K562 (cell line): ENCODE results near the gene BANK1. TPM values are rescaled to one million over a fixed set of nuclear protein-coding genes. Genes with fewer than 3 reads are reported as not detected.

ENCODE experiments used
- ATAC-seq: fragments of 200-7000 bp; cut with Tn5 transposase; 3 replicates; pipeline ENCODE4 v1.9.1; 2020; ENCODE audit warnings: moderate library complexity
- BruUV-seq: library from RNA; stranded (reverse); fragments of 400-500 nt; replicated peaks from 2 replicates; lab custom pipeline; 2021; lab: Mats Ljungman, UMichigan
- CTCF ChIA-PET: fragments of 300-600 bp; formaldehyde crosslinking; extraction: SDS; loops from one replicate; lab custom pipeline; 2021; ENCODE audit warnings: low intra/inter-chr PET ratio; lab: Yijun Ruan, JAX
- POLR2A ChIA-PET: fragments of 300-600, 350-650 bp; sonication (Branson Sonifier 250); formaldehyde crosslinking; extraction: SDS; loops from one replicate; lab custom pipeline; 2021; ENCODE audit warnings: antibody characterized with exemption, inconsistent platforms; lab: Yijun Ruan, JAX
- DNase-seq, 4 experiments: peaks; one replicate each; pipeline versions ENCODE4 v3.0.0 to v3.0.0-alpha.2; 2011 to 2018; ENCODE audit warnings: low spot score in 3 of 4, mixed read lengths in 3 of 4; ENCODE audit errors: extremely low read depth in 1 of 4
- FAIRE-seq: peaks from 2 replicates; lab custom pipeline; 2011; peaks lifted over from hg19 to GRCh38; lab: Jason Lieb, UNC
- H2AFZ ChIP-seq: 2 replicates; pipeline ENCODE4 v1.6.0; 2011; ENCODE audit warnings: low read depth, low read length, control low read depth, inconsistent platforms
- H3K27ac ChIP-seq: fragments of 200-600 bp; 3 replicates; pipeline ENCODE4 v1.8.0; 2011; ENCODE audit warnings: low read depth, mild to moderate bottlenecking, control low read depth, inconsistent platforms, low read length, moderate library complexity, mixed read lengths; ENCODE audit errors: extremely low read depth
- H3K27me3 ChIP-seq, 2 experiments: fragments of 300-600 bp in 1 of 2; 2 replicates in 1 of 2; 3 replicates in 1 of 2; pipeline versions ENCODE4 v1.6.0 to v1.8.0; 2011; ENCODE audit warnings: inconsistent platforms in 2 of 2, low read length in 2 of 2, mild to moderate bottlenecking in 1 of 2, mixed read lengths in 1 of 2, moderate library complexity in 1 of 2; ENCODE audit not compliant: control insufficient read depth in 2 of 2, insufficient read depth in 2 of 2
- H3K36me3 ChIP-seq: fragments of 300-600 bp; 3 replicates; pipeline ENCODE4 v1.8.0; 2011; ENCODE audit warnings: mild to moderate bottlenecking, low read length, inconsistent platforms; ENCODE audit not compliant: control insufficient read depth, insufficient read depth
- H3K4me1 ChIP-seq, 2 experiments: fragments of 200-600 bp in 1 of 2; replicated peaks in 1 of 2; 2 replicates in 1 of 2; 3 replicates in 1 of 2; pipeline versions ENCODE4 v1.5.1 to v1.8.0; 2011; ENCODE audit warnings: inconsistent platforms in 2 of 2, low read length in 2 of 2, mild to moderate bottlenecking in 1 of 2, mixed read lengths in 1 of 2, moderate library complexity in 1 of 2; ENCODE audit not compliant: control insufficient read depth in 2 of 2, insufficient read depth in 2 of 2
- H3K4me2 ChIP-seq: 2 replicates; pipeline ENCODE4 v1.6.1; 2011; ENCODE audit warnings: low read length, control low read depth, inconsistent platforms, mixed read lengths; ENCODE audit not compliant: insufficient read depth
- H3K4me3 ChIP-seq: fragments of 200-600 bp; sonication (generic), shearing (Covaris generic); 2 replicates; pipeline ENCODE4 v1.5.1; 2016; ENCODE audit warnings: control low read depth, inconsistent platforms
- H3K79me2 ChIP-seq: fragments of 200-600 bp; 3 replicates; pipeline ENCODE4 v1.8.0; 2011; ENCODE audit warnings: low read length, inconsistent platforms; ENCODE audit not compliant: control insufficient read depth, insufficient read depth
- H3K9ac ChIP-seq, 2 experiments: 2 replicates each; pipeline versions ENCODE4 v1.6.0 to v1.6.1; 2011; ENCODE audit warnings: low read depth in 2 of 2, low read length in 2 of 2, control low read depth in 1 of 2, inconsistent platforms in 1 of 2, mild to moderate bottlenecking in 1 of 2, mixed read lengths in 1 of 2; ENCODE audit not compliant: insufficient read depth in 1 of 2
- H3K9me1 ChIP-seq: one replicate; pipeline ENCODE4 v1.6.0; 2011; ENCODE audit warnings: inconsistent platforms, mild to moderate bottlenecking, low read length, moderate library complexity; ENCODE audit not compliant: control insufficient read depth, insufficient read depth
- H3K9me3 ChIP-seq: replicated peaks from 2 replicates; pipeline ENCODE4 v1.5.1; 2011; ENCODE audit warnings: low read depth, low read length, inconsistent platforms; ENCODE audit not compliant: control insufficient read depth, insufficient read depth
- H4K20me1 ChIP-seq: replicated peaks from 2 replicates; pipeline ENCODE4 v1.6.1; 2011; ENCODE audit warnings: low read length, inconsistent platforms, mixed read lengths; ENCODE audit not compliant: control insufficient read depth, insufficient read depth
- ETV1 ChIP-seq: fragments of 450-650 bp; conservative IDR thresholded peaks from 2 replicates; pipeline ENCODE4 v1.6.1; 2016; ENCODE audit warnings: missing genetic modification characterization, control low read depth, low read depth, missing compliant biosample characterization
- FOXM1 ChIP-seq, 2 experiments: fragments of 450-650 bp in 1 of 2; sonication (generic) in 1 of 2; formaldehyde crosslinking in 1 of 2; IDR thresholded peaks; 2 replicates each; pipeline versions ENCODE4 v1.6.1 to v1.9.0; 2017 to 2022; ENCODE audit warnings: low read depth in 2 of 2, mild to moderate bottlenecking in 2 of 2, missing genetic modification reagents in 1 of 2, moderate library complexity in 1 of 2
- GABPB2 ChIP-seq: fragments of 250-450 bp; sonication (Bioruptor Pico); conservative IDR thresholded peaks from 2 replicates; pipeline ENCODE4 v1.5.1; 2021; ENCODE audit warnings: mild to moderate bottlenecking
- MTF1 ChIP-seq: fragments of 250-450 bp; sonication (Bioruptor Pico); IDR thresholded peaks from 2 replicates; pipeline ENCODE4 v1.9.0; 2021; ENCODE audit warnings: moderate library complexity, mild to moderate bottlenecking, inconsistent platforms, borderline replicate concordance
- RBM39 ChIP-seq: fragments of 200-400 bp; formaldehyde crosslinking; optimal IDR thresholded peaks from 2 replicates; pipeline ENCODE3; 2018; ENCODE audit warnings: low read depth, low read length
- RFX5 ChIP-seq: IDR thresholded peaks from 2 replicates; pipeline ENCODE4 v1.6.1; 2011; ENCODE audit warnings: low read depth, mild to moderate bottlenecking, improper control_type of control experiment, low read length
- SIRT6 ChIP-seq: IDR thresholded peaks from one replicate; pipeline ENCODE4 v1.6.1; 2012; ENCODE audit warnings: low read depth, mild to moderate bottlenecking, control low read depth, inconsistent platforms, low read length, moderate library complexity
- SMAD3 ChIP-seq: fragments of 450-650 bp; formaldehyde crosslinking; conservative IDR thresholded peaks from 2 replicates; pipeline ENCODE4 v1.4.0; 2020; ENCODE audit warnings: mild to moderate bottlenecking
- SRSF3 ChIP-seq: fragments of 200-400 bp; formaldehyde crosslinking; IDR thresholded peaks from 2 replicates; pipeline ENCODE4 v1.6.1; 2016; ENCODE audit warnings: mild to moderate bottlenecking, low read length, moderate library complexity; ENCODE audit not compliant: insufficient read depth
- TBP ChIP-seq: optimal IDR thresholded peaks from 2 replicates; pipeline ENCODE3; 2011; ENCODE audit warnings: low read depth, low read length, improper control_type of control experiment
- ZBTB34 ChIP-seq: fragments of 250-450 bp; sonication (Bioruptor Pico); IDR thresholded peaks from 2 replicates; pipeline ENCODE4 v1.8.0; 2021; ENCODE audit warnings: mild to moderate bottlenecking, moderate library complexity
- ZFX ChIP-seq: sonication (generic); formaldehyde crosslinking; IDR thresholded peaks from 2 replicates; pipeline ENCODE4 v1.8.0; 2022; ENCODE audit warnings: mild to moderate bottlenecking, missing genetic modification reagents, moderate library complexity
- ZNF197 ChIP-seq: fragments of 200-800 bp; sonication (Bioruptor generic); IDR thresholded peaks from 2 replicates; pipeline ENCODE4 v1.6.1; 2016; ENCODE audit warnings: low read depth, missing genetic modification characterization, missing compliant biosample characterization
- ZNF212 ChIP-seq: fragments of 450-650 bp; formaldehyde crosslinking; IDR thresholded peaks from 2 replicates; pipeline ENCODE4 v1.4.0; 2020; ENCODE audit warnings: mild to moderate bottlenecking
- ZNF253 ChIP-seq: fragments of 250-450 bp; sonication (Bioruptor Pico); conservative IDR thresholded peaks from 2 replicates; pipeline ENCODE4 v1.6.1; 2021; ENCODE audit warnings: mild to moderate bottlenecking
- ZNF668 ChIP-seq: fragments of 250-450 bp; sonication (Bioruptor Pico); IDR thresholded peaks from 2 replicates; pipeline ENCODE4 v1.8.0; 2022; ENCODE audit warnings: mild to moderate bottlenecking, inconsistent platforms
- WGBS: fragments of 100-300 bp; shearing (Covaris generic); methylation state at CpG from one replicate; pipeline ENCODE4 v1.1.6; 2016; ENCODE audit warnings: low coverage, mixed read lengths; ENCODE audit not compliant: insufficient coverage; ENCODE audit errors: missing lambda C conversion rate; 5-methylcytosine and 5-hydroxymethylcytosine counted together
- in situ Hi-C: fragments of 300-500 bp; cut with MboI; formaldehyde crosslinking; loops from 4 replicates; pipeline ENCODE4 v1.15.0; 2018; ENCODE audit warnings: inconsistent platforms, mixed read lengths
- intact Hi-C: fragments of 100-400 bp; cut with micrococcal nuclease; formaldehyde crosslinking; loops from 2 replicates; pipeline ENCODE4 v1.14.2; 2022
- polyA plus RNA-seq, 8 experiments: library from polyadenylated mRNA; depleted of rRNA in 4 of 8; stranded (reverse) in 5 of 8; unstranded in 3 of 8; fragments of >200 nt; fragmentation: Nextera tagmentation in 2 of 8; fragmentation: Illumina TruSeq in 1 of 8; extraction: Ambion mirVana in 2 of 8; extraction: Trizol in 1 of 8; gene quantifications; 2 replicates each; pipeline versions ENCODE4 v1.2.1 to v1.2.3, GENCODE V29; 2011 to 2014; ENCODE audit warnings: inconsistent platforms in 1 of 8, missing spikeins in 1 of 8
- total RNA-seq, 7 experiments: library from RNA; depleted of rRNA in 6 of 7; stranded (reverse); fragments of >200 nt in 6 of 7; fragmentation: Illumina TruSeq in 2 of 7; extraction: Trizol in 2 of 7; gene quantifications; 2 replicates each; pipeline versions ENCODE4 v1.2.1 to v1.2.3, GENCODE V29; 2011 to 2021; ENCODE audit warnings: low replicate concordance in 1 of 7
- TF ChIP-seq, protein P1 (sequence below): fragments of 150-350 bp; conservative IDR thresholded peaks from 2 replicates; pipeline ENCODE4 v1.6.1; 2014; ENCODE audit warnings: low read length

The BANK1 gene
- total and polyA plus RNA-seq, 9 of the 15 experiments (the other 6 are each of a cell fraction or from before 2014, with no cell fraction given) = not detected

GRCh38 chr4:101968364-101968763, 177.8 kb downstream of the BANK1 start:
- no peak for DNase-seq
- no peaks in the 10 kb centered on the region for H3K36me3 ChIP-seq
- H2AFZ ChIP-seq = no peak overlapping the region
- in situ Hi-C loops = no loop called here
- no peak overlapping the region for H3K4me3 ChIP-seq
- intact Hi-C loops = no loop called here
- H3K9me3 ChIP-seq = no peaks in the 10 kb centered on the region
- H4K20me1 ChIP-seq = no peaks in the 10 kb centered on the region
- H3K9ac ChIP-seq = no peak overlapping the region
- H3K27ac ChIP-seq = no peak overlapping the region
- CTCF ChIA-PET = no interaction called here
- H3K4me2 ChIP-seq = no peak overlapping the region
- H3K9me1 ChIP-seq = no peaks in the 10 kb centered on the region
- H3K27me3 ChIP-seq = no peaks in the 10 kb centered on the region
- H3K79me2 ChIP-seq = no peaks in the 10 kb centered on the region
- no peaks in the 10 kb centered on the region for H3K4me1 ChIP-seq
- 0% methylated on average over 2 of the region's 2 CpGs for WGBS
- BruUV-seq = no TSS peak
- no peak for FAIRE-seq
- POLR2A ChIA-PET = no interaction called here
- ATAC-seq = no peak
- TF ChIP-seq ZNF253 (CRISPR knock-in tag) (no peak), ETV1 (tag) (no peak), GABPB2 (CRISPR knock-in tag) (no peak), ZNF212 (CRISPR knock-in tag) (no peak), SRSF3 (no peak), ZBTB34 (CRISPR knock-in tag) (no peak), TBP (no peak), ZNF668 (no peak), ZFX (CRISPR knock-in tag) (no peak), SIRT6 (no peak), SMAD3 (CRISPR knock-in tag) (no peak), MTF1 (CRISPR knock-in tag) (no peak), FOXM1 (IDR thresholded peaks at IDR 0.05; ENCODE audit: low read depth) (no peak), FOXM1 (CRISPR knock-in tag; IDR thresholded peaks at IDR 0.05; ENCODE audit: low read depth) (no peak), ZNF197 (CRISPR knock-in tag) (no peak), RFX5 (no peak), RBM39 (no peak)
- TF ChIP-seq, protein P1, sequence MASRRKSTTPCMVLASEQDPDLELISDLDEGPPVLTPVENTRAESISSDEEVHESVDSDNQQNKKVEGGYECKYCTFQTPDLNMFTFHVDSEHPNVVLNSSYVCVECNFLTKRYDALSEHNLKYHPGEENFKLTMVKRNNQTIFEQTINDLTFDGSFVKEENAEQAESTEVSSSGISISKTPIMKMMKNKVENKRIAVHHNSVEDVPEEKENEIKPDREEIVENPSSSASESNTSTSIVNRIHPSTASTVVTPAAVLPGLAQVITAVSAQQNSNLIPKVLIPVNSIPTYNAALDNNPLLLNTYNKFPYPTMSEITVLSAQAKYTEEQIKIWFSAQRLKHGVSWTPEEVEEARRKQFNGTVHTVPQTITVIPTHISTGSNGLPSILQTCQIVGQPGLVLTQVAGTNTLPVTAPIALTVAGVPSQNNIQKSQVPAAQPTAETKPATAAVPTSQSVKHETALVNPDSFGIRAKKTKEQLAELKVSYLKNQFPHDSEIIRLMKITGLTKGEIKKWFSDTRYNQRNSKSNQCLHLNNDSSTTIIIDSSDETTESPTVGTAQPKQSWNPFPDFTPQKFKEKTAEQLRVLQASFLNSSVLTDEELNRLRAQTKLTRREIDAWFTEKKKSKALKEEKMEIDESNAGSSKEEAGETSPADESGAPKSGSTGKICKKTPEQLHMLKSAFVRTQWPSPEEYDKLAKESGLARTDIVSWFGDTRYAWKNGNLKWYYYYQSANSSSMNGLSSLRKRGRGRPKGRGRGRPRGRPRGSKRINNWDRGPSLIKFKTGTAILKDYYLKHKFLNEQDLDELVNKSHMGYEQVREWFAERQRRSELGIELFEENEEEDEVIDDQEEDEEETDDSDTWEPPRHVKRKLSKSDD = no peak
